HepG2 (cell line): ENCODE measurements around the gene FBXL4. TPM values are rescaled to one million over a fixed set of nuclear protein-coding genes. Genes with fewer than 3 reads are reported as not detected.

Source experiments
- ATAC-seq: fragments of 200-7000 bp; cut with Tn5 transposase; 3 replicates; pipeline ENCODE4 v1.9.1; 2020; ENCODE audit warnings: mild to moderate bottlenecking, moderate library complexity
- BruUV-seq: library from RNA; stranded (reverse); fragments of 400-500 nt; replicated peaks from 2 replicates; lab custom pipeline; 2021; lab: Mats Ljungman, UMichigan
- CTCF ChIA-PET: fragments of 300-600 bp; formaldehyde crosslinking; extraction: SDS; loops from one replicate; lab custom pipeline; 2021; ENCODE audit warnings: low total read pairs, inconsistent platforms, low intra/inter-chr PET ratio; lab: Yijun Ruan, JAX
- POLR2A ChIA-PET: fragments of 350-600 bp; sonication (Branson Sonifier 250); formaldehyde crosslinking; loops from one replicate; lab custom pipeline; 2020; ENCODE audit warnings: antibody characterized with exemption, inconsistent platforms; lab: Yijun Ruan, JAX
- DNase-seq: peaks from one replicate; pipeline ENCODE4 v3.0.0-alpha.2; 2015; ENCODE audit warnings: low spot score
- FAIRE-seq: peaks from 3 replicates; lab custom pipeline; 2011; peaks lifted over from hg19 to GRCh38; lab: Jason Lieb, UNC
- H2AFZ ChIP-seq: one replicate; pipeline ENCODE4 v1.6.1; 2011; ENCODE audit warnings: low read length, inconsistent platforms
- H3K27ac ChIP-seq: fragments of 300-600 bp; 3 replicates; pipeline ENCODE4 v1.8.0; 2011; ENCODE audit warnings: mixed run types, mild to moderate bottlenecking, mixed read lengths, low read length, inconsistent platforms; ENCODE audit not compliant: insufficient read depth; ENCODE audit errors: extremely low read length
- H3K27me3 ChIP-seq, 2 experiments: fragments of 200-600 bp in 1 of 2; 2 replicates in 1 of 2; 3 replicates in 1 of 2; pipeline versions ENCODE4 v1.6.0 to v1.8.0; 2011; ENCODE audit warnings: low read length in 2 of 2, mild to moderate bottlenecking in 2 of 2, moderate library complexity in 2 of 2, inconsistent platforms in 1 of 2; ENCODE audit not compliant: insufficient read depth in 2 of 2, control insufficient read depth in 1 of 2
- H3K36me3 ChIP-seq, 2 experiments: fragments of 200-600 bp in 1 of 2; replicated peaks in 1 of 2; 2 replicates in 1 of 2; 3 replicates in 1 of 2; pipeline versions ENCODE4 v1.5.1 to v1.8.0; 2011; ENCODE audit warnings: low read length in 2 of 2, inconsistent platforms in 1 of 2; ENCODE audit not compliant: insufficient read depth in 2 of 2, control insufficient read depth in 1 of 2
- H3K4me1 ChIP-seq: 2 replicates; pipeline ENCODE4 v1.5.1; 2012; ENCODE audit warnings: low read length, inconsistent platforms; ENCODE audit not compliant: insufficient read depth
- H3K4me2 ChIP-seq: 2 replicates; pipeline ENCODE4 v1.6.0; 2011; ENCODE audit warnings: low read depth, low read length, inconsistent platforms
- H3K4me3 ChIP-seq, 3 experiments: fragments of 200-600 bp in 1 of 3; sonication (generic), shearing (Covaris generic) in 1 of 3; replicated peaks in 1 of 3; 2 replicates each; pipeline ENCODE4 v1.5.1; 2011 to 2016; ENCODE audit warnings: low read length in 3 of 3, inconsistent platforms in 2 of 3, low read depth in 2 of 3, mild to moderate bottlenecking in 2 of 3, control low read depth in 1 of 3, mixed read lengths in 1 of 3; ENCODE audit not compliant: insufficient read depth in 1 of 3
- H3K79me2 ChIP-seq: one replicate; pipeline ENCODE4 v1.6.1; 2011; ENCODE audit warnings: low read length, inconsistent platforms; ENCODE audit not compliant: insufficient read depth
- H3K9ac ChIP-seq: 2 replicates; pipeline ENCODE4 v1.6.0; 2011; ENCODE audit warnings: mild to moderate bottlenecking, low read depth, low read length, inconsistent platforms; ENCODE audit not compliant: insufficient read depth
- H3K9me3 ChIP-seq: 2 replicates; pipeline ENCODE4 v1.5.1; 2012; ENCODE audit warnings: mild to moderate bottlenecking, low read length
- H4K20me1 ChIP-seq: 2 replicates; pipeline ENCODE4 v1.6.0; 2011; ENCODE audit warnings: inconsistent platforms, mild to moderate bottlenecking, low read length, moderate library complexity; ENCODE audit not compliant: insufficient read depth
- NCOA1 ChIP-seq: sonication (generic); formaldehyde crosslinking; IDR thresholded peaks from 2 replicates; pipeline ENCODE4 v1.9.0; 2021; ENCODE audit warnings: missing genetic modification reagents
- TP53 ChIP-seq: sonication (generic); formaldehyde crosslinking; conservative IDR thresholded peaks from 2 replicates; pipeline ENCODE4 v1.4.0; 2020; ENCODE audit warnings: missing genetic modification reagents
- ZFP41 ChIP-seq: sonication (generic); formaldehyde crosslinking; IDR thresholded peaks from 2 replicates; pipeline ENCODE4 v1.4.0; 2020; ENCODE audit warnings: mild to moderate bottlenecking, missing genetic modification reagents, borderline replicate concordance
- ZIK1 ChIP-seq: sonication (generic); formaldehyde crosslinking; IDR thresholded peaks from 2 replicates; pipeline ENCODE4 v1.5.0; 2020; ENCODE audit warnings: mild to moderate bottlenecking, low read depth, missing genetic modification reagents, borderline replicate concordance
- WGBS: methylation state at CpG from one replicate; pipeline ENCODE4 v1.1.6; 2017; ENCODE audit warnings: low lambda C conversion rate; 5-methylcytosine and 5-hydroxymethylcytosine counted together
- in situ Hi-C: cut with HindIII; loops from 2 replicates; pipeline ENCODE4 v1.10.0; 2017; ENCODE audit warnings: low pct_unique_long_range_greater_than_20kb; ENCODE audit not compliant: extremely low pct_ligation_motif_present
- intact Hi-C: fragments of 100-400 bp; cut with micrococcal nuclease; formaldehyde crosslinking; loops from one replicate; pipeline ENCODE4 v1.10.0; 2022; ENCODE audit not compliant: unreplicated experiment
- polyA plus RNA-seq, 8 experiments: library from polyadenylated mRNA; depleted of rRNA in 3 of 8; stranded (reverse) in 7 of 8; unstranded in 1 of 8; fragments of >200 nt; fragmentation: Illumina TruSeq in 4 of 8; extraction: Trizol in 4 of 8; gene quantifications; 2 replicates each; pipeline versions ENCODE4 v1.2.1 to v1.2.3, GENCODE V29; 2011 to 2016; ENCODE audit warnings: low read depth in 4 of 8, missing spikeins in 1 of 8, mixed read lengths in 1 of 8; ENCODE audit not compliant: insufficient read depth in 1 of 8
- total RNA-seq, 5 experiments: library from RNA; depleted of rRNA; stranded (reverse); fragments of >200 nt; fragmentation: Illumina TruSeq; extraction: Trizol; gene quantifications; 2 replicates each; pipeline ENCODE4 v1.2.3, GENCODE V29; 2016; ENCODE audit warnings: low read depth in 1 of 5
- TF ChIP-seq, protein P1 (sequence below): sonication (generic); formaldehyde crosslinking; IDR thresholded peaks from 2 replicates; pipeline ENCODE4 v1.5.0; 2020; ENCODE audit warnings: missing genetic modification reagents
- TF ChIP-seq, protein P2 (sequence below): sonication (generic); formaldehyde crosslinking; IDR thresholded peaks from 2 replicates; pipeline ENCODE4 v1.4.0; 2020; ENCODE audit warnings: mild to moderate bottlenecking, low read depth, missing genetic modification reagents
- TF ChIP-seq, protein P3 (sequence below): sonication (generic); formaldehyde crosslinking; IDR thresholded peaks from 2 replicates; pipeline ENCODE4 v1.8.0; 2022; ENCODE audit warnings: mild to moderate bottlenecking, missing genetic modification reagents
- TF ChIP-seq, protein P4 (sequence below): sonication (generic); formaldehyde crosslinking; IDR thresholded peaks from 2 replicates; pipeline ENCODE4 v1.8.0; 2022; ENCODE audit warnings: low read depth, missing genetic modification reagents
- TF ChIP-seq, protein P5 (sequence below): sonication (generic); formaldehyde crosslinking; IDR thresholded peaks from 2 replicates; pipeline ENCODE4 v1.5.0; 2020; ENCODE audit warnings: mild to moderate bottlenecking, missing genetic modification reagents

FBXL4 gene
- total and polyA plus RNA-seq, 2 of the 13 experiments (the other 11 are each of a cell fraction or from before 2014, with no cell fraction given) = 13.2 to 17.6 TPM

DNA sequence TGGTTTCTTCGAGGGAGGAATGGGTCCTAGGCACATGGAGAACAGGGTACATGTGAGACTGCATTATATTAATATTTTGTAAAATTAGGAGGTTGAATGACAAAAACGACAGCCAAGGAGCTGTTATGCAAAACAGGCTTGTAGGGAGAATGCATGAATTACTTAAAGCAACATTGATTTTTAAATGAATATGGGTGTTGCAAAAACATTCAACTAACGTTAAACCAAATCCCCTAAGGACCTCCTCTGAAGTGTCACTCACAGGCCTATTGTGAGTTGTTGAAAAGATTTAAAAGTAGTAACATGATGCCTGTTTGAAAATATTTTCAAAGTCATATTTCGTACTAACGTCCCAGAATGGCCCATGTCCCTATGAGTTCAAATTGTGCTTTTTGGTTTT lies 21.9 kb downstream of the FBXL4 start:
- ATAC-seq (no peak), FAIRE-seq (no peak), DNase-seq (no peak)
- WGBS = 96% methylated on average over 5 of the region's 5 CpGs
- TF ChIP-seq ZIK1 (CRISPR knock-in tag) = no peak
- no peak for TF ChIP-seq ZFP41 (CRISPR knock-in tag)
- TF ChIP-seq, protein P1, sequence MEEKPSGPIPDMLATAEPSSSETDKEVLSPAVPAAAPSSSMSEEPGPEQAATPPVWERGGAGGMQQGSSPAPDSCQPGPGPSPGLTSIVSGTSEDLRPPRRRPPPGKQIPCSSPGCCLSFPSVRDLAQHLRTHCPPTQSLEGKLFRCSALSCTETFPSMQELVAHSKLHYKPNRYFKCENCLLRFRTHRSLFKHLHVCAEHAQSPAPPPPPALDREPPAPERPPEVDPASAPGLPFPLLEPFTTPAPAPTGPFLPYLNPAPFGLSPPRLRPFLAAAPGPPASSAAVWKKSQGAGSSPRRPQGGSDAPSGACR (CRISPR knock-in tag) = no peak
- TF ChIP-seq, protein P2, sequence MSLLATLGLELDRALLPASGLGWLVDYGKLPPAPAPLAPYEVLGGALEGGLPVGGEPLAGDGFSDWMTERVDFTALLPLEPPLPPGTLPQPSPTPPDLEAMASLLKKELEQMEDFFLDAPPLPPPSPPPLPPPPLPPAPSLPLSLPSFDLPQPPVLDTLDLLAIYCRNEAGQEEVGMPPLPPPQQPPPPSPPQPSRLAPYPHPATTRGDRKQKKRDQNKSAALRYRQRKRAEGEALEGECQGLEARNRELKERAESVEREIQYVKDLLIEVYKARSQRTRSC = no peak
- TF ChIP-seq TP53 (CRISPR knock-in tag) = no peak
- TF ChIP-seq NCOA1 (CRISPR knock-in tag) = no peak
- TF ChIP-seq, protein P3, sequence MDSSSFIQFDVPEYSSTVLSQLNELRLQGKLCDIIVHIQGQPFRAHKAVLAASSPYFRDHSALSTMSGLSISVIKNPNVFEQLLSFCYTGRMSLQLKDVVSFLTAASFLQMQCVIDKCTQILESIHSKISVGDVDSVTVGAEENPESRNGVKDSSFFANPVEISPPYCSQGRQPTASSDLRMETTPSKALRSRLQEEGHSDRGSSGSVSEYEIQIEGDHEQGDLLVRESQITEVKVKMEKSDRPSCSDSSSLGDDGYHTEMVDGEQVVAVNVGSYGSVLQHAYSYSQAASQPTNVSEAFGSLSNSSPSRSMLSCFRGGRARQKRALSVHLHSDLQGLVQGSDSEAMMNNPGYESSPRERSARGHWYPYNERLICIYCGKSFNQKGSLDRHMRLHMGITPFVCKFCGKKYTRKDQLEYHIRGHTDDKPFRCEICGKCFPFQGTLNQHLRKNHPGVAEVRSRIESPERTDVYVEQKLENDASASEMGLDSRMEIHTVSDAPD (CRISPR knock-in tag) = no peak
- TF ChIP-seq, protein P4, sequence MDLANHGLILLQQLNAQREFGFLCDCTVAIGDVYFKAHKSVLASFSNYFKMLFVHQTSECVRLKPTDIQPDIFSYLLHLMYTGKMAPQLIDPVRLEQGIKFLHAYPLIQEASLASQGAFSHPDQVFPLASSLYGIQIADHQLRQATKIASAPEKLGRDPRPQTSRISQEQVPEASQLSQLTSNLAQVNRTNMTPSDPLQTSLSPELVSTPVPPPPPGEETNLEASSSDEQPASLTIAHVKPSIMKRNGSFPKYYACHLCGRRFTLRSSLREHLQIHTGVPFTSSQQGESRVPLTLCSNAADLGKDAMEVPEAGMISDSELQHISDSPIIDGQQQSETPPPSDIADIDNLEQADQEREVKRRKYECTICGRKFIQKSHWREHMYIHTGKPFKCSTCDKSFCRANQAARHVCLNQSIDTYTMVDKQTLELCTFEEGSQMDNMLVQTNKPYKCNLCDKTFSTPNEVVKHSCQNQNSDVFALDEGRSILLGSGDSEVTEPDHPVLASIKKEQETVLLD (CRISPR knock-in tag) = no peak
- TF ChIP-seq, protein P5, sequence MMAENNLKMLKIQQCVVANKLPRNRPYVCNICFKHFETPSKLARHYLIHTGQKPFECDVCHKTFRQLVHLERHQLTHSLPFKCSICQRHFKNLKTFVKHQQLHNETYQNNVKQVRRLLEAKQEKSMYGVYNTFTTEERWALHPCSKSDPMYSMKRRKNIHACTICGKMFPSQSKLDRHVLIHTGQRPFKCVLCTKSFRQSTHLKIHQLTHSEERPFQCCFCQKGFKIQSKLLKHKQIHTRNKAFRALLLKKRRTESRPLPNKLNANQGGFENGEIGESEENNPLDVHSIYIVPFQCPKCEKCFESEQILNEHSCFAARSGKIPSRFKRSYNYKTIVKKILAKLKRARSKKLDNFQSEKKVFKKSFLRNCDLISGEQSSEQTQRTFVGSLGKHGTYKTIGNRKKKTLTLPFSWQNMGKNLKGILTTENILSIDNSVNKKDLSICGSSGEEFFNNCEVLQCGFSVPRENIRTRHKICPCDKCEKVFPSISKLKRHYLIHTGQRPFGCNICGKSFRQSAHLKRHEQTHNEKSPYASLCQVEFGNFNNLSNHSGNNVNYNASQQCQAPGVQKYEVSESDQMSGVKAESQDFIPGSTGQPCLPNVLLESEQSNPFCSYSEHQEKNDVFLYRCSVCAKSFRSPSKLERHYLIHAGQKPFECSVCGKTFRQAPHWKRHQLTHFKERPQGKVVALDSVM (CRISPR knock-in tag) = no peak
- Histone ChIP-seq H3K36me3 (peaks cover 1 to 14% of the 10 kb centered on the region in 2 experiments; a peak in 3 of 5 replicates), H4K20me1 (0 out of 2 replicates have a peak, but pooled peaks cover 3% of the 10 kb centered on the region), H3K9ac (no peak overlapping the region), H3K79me2 (no peaks in the 10 kb centered on the region), H3K4me2 (no peak overlapping the region), H3K9me3 (no peaks in the 10 kb centered on the region), H2AFZ (no peak overlapping the region), H3K4me1 (no peaks in the 10 kb centered on the region), H3K4me3 (no peak overlapping the region), H3K27me3 (no peaks in the 10 kb centered on the region), H3K27ac (no peak overlapping the region)
- ChIA-PET POLR2A (no interaction called here), CTCF (no interaction called here)
- in situ Hi-C loops (no loop called here), intact Hi-C loops (no loop called here)
- BruUV-seq = no TSS peak
